ENCODE data around the gene CNIH2. TPM values are rescaled to one million over a fixed set of nuclear protein-coding genes. Genes with fewer than 3 reads are reported as not detected.

CNIH2 gene
- total RNA-seq, 1 donor from 2014 or later = 0.04 TPM

- Histone ChIP-seq H3K36me3 (ENCODE audit: control insufficient read depth, insufficient read depth, low read length) (no peaks in the 10 kb centered on the region), H3K4me3 (ENCODE audit: low read depth, low read length) (no peak overlapping the region), H3K27me3 (ENCODE audit: control insufficient read depth, insufficient read depth, low read length) (peaks cover 36% of the 10 kb centered on the region)
- no peak for TF ChIP-seq CTCF (IDR thresholded peaks at IDR 0.05; ENCODE audit: insufficient read depth, low read length, poor library complexity, severe bottlenecking)
- no peak for DNase-seq (ENCODE audit: low read depth)
These were observed 16.9 kb downstream of the CNIH2 start for GRCh38 chr11:66294626-66295620.

- DNase-seq (ENCODE audit: low read depth) = no peak
- Histone ChIP-seq H3K36me3 (ENCODE audit: control insufficient read depth, insufficient read depth, low read length) (no peaks in the 10 kb centered on the region), H3K27me3 (ENCODE audit: control insufficient read depth, insufficient read depth, low read length) (peaks cover 20% of the 10 kb centered on the region), H3K4me3 (ENCODE audit: low read depth, low read length) (no peak overlapping the region)
- no peak for TF ChIP-seq CTCF (IDR thresholded peaks at IDR 0.05; ENCODE audit: insufficient read depth, low read length, poor library complexity, severe bottlenecking)
These were observed 19.6 kb downstream of the CNIH2 start for GRCh38 chr11:66297610-66298009.

GRCh38 chr11:66299186-66299585 lies 21.2 kb downstream of the CNIH2 start:
- no peak for DNase-seq (ENCODE audit: low read depth)
- Histone ChIP-seq H3K27me3 (ENCODE audit: control insufficient read depth, insufficient read depth, low read length) (peaks cover 8% of the 10 kb centered on the region), H3K36me3 (ENCODE audit: control insufficient read depth, insufficient read depth, low read length) (no peaks in the 10 kb centered on the region), H3K4me3 (ENCODE audit: low read depth, low read length) (no peak overlapping the region)
- TF ChIP-seq CTCF (IDR thresholded peaks at IDR 0.05; ENCODE audit: insufficient read depth, low read length, poor library complexity, severe bottlenecking) = no peak

- no peaks in the 10 kb centered on the region for H3K27me3 ChIP-seq (ENCODE audit: control insufficient read depth, insufficient read depth, low read length)
- DNase-seq (ENCODE audit: low read depth) = no peak
- H3K36me3 ChIP-seq (ENCODE audit: control insufficient read depth, insufficient read depth, low read length) = no peaks in the 10 kb centered on the region
- H3K4me3 ChIP-seq (ENCODE audit: low read depth, low read length) = no peak overlapping the region
- TF ChIP-seq CTCF (IDR thresholded peaks at IDR 0.05; ENCODE audit: insufficient read depth, low read length, poor library complexity, severe bottlenecking) = no peak
These were observed 24.7 kb downstream of the CNIH2 start for GRCh38 chr11:66302656-66303055.

GRCh38 chr11:66309475-66309874 lies 31.5 kb downstream of the CNIH2 start:
- no peak for DNase-seq (ENCODE audit: low read depth)
- no peak overlapping the region for H3K4me3 ChIP-seq (ENCODE audit: low read depth, low read length)
- H3K27me3 ChIP-seq (ENCODE audit: control insufficient read depth, insufficient read depth, low read length) = no peaks in the 10 kb centered on the region
- TF ChIP-seq CTCF (IDR thresholded peaks at IDR 0.05; ENCODE audit: insufficient read depth, low read length, poor library complexity, severe bottlenecking) = no peak
- no peaks in the 10 kb centered on the region for H3K36me3 ChIP-seq (ENCODE audit: control insufficient read depth, insufficient read depth, low read length)

Measured in kidney epithelial cell (primary cell).